Endothelial cell of umbilical vein (primary cell): ENCODE data around the gene TMEM50B.

Source experiments
- EZH2 ChIP-seq: IDR thresholded peaks from 2 replicates; pipeline ENCODE4 v1.6.1; 2012; ENCODE audit warnings: borderline replicate concordance, low read depth, mild to moderate bottlenecking, moderate library complexity, low read length, inconsistent platforms; ENCODE audit not compliant: severe bottlenecking
- FOS ChIP-seq: IDR thresholded peaks from 2 replicates; pipeline ENCODE4 v1.6.1; 2011; ENCODE audit warnings: mild to moderate bottlenecking, low read length, moderate library complexity, borderline replicate concordance; ENCODE audit not compliant: insufficient read depth
- POLR2A ChIP-seq: IDR thresholded peaks from 2 replicates; pipeline ENCODE4 v1.6.1; 2012; ENCODE audit warnings: low read depth, mild to moderate bottlenecking, control low read depth, low read length
- POLR2AphosphoS5 ChIP-seq: IDR thresholded peaks from 2 replicates; pipeline ENCODE4 v1.6.1; 2012; ENCODE audit warnings: low read depth, mild to moderate bottlenecking, control low read depth, low read length, moderate library complexity; ENCODE audit not compliant: insufficient read depth
- TF ChIP-seq, protein P1 (sequence below), 2 donors: IDR thresholded peaks; 1 replicate in 1 of 2; 2 replicates in 1 of 2; pipeline ENCODE4 v1.5.1; 2011; ENCODE audit warnings: low read length in 2 of 2, mild to moderate bottlenecking in 2 of 2, moderate library complexity in 2 of 2, control low read depth in 1 of 2, inconsistent platforms in 1 of 2, low read depth in 1 of 2; ENCODE audit not compliant: insufficient read depth in 1 of 2; ENCODE audit errors: extremely low read depth in 1 of 2
- TF ChIP-seq, protein P2 (sequence below): IDR thresholded peaks from 2 replicates; pipeline ENCODE4 v1.6.1; 2011; ENCODE audit not compliant: insufficient read depth, insufficient read length

GRCh38 chr21:33522953-33523349 lies 43.2 kb upstream of the TMEM50B start:
- TF ChIP-seq, protein P1, sequence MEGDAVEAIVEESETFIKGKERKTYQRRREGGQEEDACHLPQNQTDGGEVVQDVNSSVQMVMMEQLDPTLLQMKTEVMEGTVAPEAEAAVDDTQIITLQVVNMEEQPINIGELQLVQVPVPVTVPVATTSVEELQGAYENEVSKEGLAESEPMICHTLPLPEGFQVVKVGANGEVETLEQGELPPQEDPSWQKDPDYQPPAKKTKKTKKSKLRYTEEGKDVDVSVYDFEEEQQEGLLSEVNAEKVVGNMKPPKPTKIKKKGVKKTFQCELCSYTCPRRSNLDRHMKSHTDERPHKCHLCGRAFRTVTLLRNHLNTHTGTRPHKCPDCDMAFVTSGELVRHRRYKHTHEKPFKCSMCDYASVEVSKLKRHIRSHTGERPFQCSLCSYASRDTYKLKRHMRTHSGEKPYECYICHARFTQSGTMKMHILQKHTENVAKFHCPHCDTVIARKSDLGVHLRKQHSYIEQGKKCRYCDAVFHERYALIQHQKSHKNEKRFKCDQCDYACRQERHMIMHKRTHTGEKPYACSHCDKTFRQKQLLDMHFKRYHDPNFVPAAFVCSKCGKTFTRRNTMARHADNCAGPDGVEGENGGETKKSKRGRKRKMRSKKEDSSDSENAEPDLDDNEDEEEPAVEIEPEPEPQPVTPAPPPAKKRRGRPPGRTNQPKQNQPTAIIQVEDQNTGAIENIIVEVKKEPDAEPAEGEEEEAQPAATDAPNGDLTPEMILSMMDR (IDR thresholded peaks at IDR 0.05; ENCODE audit: extremely low read depth in 1 of 2, insufficient read depth in 1 of 2, low read depth in 1 of 2, low read length in 2 of 2): no peak
- TF ChIP-seq POLR2A (no peak), EZH2 (no peak), POLR2AphosphoS5 (no peak), FOS (no peak)
- TF ChIP-seq, protein P2, sequence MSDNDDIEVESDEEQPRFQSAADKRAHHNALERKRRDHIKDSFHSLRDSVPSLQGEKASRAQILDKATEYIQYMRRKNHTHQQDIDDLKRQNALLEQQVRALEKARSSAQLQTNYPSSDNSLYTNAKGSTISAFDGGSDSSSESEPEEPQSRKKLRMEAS: no peak
